Stimulated activated CD8-positive, alpha-beta memory T cell treated with anti-CD3 and anti-CD28 coated beads, Interleukin-4, amount 100 ng/mL, for 24 hours (primary cell): Measurements from ENCODE around the gene PRR19.

Experiments used
- DNase-seq: peaks from one replicate; pipeline ENCODE4 v3.0.0-alpha.2; 2020; ENCODE audit warnings: low read depth

The PRR19 gene

GRCh38 chr19:42283188-42284065 lies 18.5 kb upstream of the PRR19 start:
- DNase-seq: peak; percentile 95

DNA sequence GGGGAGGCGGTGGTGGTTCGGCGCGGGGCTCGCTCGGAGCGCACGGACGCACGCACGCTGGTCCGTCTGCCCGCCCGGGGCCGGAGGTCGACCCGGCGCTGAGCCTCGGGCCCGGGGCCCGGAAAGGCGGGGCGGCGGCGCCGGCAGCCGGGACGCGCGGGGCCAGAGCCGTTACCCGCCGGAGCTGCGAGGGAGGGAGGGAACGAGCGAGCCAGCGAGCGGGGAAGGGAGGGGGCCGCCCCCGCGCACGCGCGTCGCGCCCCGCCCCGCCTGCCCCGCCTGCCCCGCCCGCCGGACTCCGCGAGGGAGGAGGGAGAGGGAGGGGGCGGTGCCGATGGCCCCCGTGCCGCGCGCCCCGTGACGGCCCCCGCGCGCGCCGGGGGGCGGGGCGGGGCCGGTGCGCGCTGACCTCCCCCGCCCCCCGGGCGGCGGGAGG lies 17.8 kb upstream of the PRR19 start:
- DNase-seq: peak; percentile 57

GRCh38 chr19:42284591-42285341 lies 17.2 kb upstream of the PRR19 start:
- DNase-seq: no peak

DNA sequence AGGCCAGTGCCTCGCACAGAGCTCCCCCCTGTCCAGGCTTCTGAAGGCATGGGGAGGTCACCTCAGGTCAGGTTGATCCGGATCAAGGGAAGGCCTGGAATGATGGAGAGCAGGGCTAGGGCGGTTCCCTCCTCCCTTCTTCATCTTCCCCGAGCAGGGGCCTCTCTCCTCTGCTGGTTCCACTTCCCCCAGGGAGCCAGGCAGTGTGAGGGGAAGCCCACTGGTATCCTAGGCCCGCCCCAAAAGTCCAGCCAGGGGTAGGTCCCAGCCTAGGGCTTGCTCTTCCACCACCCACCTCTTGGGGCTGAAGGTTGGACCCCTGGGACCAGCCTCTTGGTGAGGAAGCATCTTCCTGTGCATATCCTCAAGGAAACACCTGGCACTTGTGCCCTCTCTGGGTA lies 16.4 kb upstream of the PRR19 start:
- no peak for DNase-seq

DNA sequence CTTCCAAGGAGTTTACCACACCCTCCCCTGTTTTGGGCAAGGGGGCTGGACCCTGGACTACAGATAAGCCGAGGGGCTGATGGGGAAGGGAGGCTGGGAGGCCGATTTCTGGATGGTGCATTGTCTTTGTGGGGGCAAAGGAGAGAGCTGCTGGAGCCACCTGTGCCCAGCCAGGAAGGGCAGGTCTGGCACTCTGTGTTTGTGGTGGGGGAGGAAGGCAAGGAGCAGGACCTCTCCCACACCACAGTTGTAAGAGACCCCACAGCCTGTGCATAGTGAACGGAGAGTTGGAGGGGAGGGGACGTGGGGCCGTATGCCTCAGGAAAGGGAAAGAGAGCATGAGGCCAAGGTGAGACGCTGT lies 16.0 kb upstream of the PRR19 start:
- no peak for DNase-seq

DNA sequence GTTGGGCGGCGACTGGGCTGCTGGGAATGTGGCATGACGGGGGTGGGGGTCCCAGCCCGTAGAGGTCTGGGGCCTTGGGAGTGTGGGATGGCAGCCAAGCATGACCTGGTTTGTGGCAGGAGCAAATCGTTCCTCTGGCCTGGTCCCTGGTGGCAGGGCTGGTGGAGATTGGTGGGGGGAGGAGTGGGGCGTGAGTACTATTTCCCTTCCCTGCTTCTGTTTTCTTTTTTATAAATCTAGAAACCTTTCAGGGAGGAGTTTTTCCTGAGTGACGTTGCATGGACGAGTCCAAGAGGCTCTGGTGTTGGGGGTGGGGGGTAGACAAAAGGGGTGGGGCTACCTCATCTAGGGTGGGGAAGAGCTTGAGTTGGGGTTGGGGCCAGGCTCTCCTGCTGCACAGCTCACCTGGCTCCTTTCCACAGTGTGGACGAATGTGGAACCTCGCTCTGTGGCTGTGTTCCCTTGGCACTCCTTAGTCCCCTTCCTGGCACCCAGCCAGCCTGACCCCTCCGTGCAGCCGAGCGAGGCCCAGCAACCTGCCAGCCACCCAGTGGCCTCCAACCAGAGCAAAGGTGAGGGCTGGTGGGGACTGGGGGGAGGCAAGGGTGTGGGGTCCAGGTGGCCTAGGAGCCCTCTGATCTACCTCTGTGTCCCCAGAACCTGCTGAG lies 15.4 kb upstream of the PRR19 start:
- DNase-seq: no peak

DNA sequence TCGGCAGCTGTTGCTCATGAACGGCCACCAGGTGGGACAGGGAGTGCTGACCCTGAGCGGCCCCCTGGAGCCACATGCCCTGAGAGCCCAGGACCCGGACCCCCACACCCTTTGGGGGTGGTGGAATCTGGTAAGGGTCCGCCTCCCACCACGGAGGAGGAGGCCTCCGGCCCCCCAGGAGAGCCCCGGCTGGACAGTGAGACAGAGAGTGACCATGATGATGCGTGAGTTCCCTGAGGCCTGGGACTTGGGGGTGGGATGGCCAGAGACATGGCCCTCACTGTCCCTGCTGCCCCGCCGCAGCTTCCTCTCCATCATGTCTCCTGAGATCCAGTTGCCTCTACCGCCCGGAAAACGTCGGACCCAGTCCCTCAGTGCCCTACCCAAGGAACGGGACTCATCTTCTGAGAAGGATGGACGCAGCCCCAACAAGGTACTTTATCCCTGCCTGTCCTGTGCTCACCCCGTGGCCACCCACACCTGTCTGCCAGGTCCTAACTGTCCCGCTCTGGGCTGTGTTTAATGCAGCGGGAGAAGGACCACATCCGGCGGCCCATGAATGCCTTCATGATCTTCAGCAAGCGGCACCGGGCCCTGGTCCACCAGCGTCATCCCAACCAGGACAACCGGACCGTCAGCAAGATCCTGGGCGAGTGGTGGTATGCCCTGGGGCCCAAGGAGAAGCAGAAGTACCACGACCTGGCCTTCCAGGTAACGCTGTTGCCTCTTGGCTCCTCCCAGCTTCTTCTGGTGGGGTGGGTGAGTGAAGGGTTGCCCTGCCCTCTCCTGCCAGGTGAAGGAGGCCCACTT lies 14.7 kb upstream of the PRR19 start:
- no peak for DNase-seq

GRCh38 chr19:42287827-42288107 lies 14.2 kb upstream of the PRR19 start:
- DNase-seq: no peak

GRCh38 chr19:42288387-42288786 lies 13.5 kb upstream of the PRR19 start:
- DNase-seq: no peak

DNA sequence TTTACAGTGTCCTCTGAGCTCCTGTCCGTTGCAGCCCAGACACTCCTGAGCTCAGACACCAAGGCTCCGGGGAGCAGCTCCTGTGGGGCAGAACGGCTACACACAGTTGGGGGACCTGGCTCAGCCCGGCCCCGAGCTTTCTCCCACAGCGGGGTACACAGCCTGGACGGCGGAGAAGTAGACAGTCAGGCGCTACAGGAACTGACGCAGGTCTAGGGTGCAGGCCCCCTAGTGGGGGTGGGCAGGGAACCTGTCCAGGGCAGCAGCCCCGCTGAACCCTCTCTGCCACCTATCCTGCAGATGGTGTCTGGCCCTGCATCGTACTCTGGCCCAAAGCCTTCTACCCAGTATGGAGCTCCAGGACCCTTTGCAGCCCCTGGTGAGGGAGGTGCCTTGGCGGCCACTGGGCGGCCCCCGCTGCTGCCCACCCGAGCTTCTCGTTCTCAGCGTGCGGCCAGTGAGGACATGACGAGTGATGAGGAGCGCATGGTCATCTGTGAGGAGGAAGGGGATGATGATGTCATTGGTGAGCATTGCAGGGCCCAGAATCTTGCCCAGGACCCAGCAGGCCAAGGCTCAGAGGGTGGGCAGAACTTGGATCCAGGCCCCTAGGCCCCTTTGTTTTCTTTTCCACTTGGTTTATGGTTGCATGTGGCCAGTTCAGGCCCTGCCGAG lies 12.9 kb upstream of the PRR19 start:
- no peak for DNase-seq

DNA sequence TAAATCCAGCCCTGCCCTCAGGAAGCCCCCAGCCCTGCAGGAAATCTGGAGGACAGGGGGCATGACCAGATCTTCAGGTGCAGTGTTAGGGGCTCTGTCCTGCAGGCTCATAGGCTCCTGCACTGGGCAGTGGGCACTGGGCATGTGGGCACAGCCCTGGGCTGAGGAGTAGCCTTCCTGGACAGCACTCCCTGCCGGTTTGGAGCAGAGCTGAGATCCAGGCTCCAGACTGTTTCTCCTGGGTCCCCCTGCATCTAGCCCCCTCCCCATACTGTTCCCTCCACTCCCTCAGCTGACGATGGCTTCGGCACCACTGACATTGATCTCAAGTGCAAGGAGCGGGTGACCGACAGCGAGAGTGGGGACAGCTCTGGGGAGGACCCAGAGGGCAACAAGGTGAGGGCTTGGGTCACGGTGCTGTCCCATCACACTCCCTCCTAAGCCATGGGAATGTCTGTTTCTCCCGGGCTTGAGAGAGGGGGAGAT lies 12.3 kb upstream of the PRR19 start:
- DNase-seq: no peak

DNA sequence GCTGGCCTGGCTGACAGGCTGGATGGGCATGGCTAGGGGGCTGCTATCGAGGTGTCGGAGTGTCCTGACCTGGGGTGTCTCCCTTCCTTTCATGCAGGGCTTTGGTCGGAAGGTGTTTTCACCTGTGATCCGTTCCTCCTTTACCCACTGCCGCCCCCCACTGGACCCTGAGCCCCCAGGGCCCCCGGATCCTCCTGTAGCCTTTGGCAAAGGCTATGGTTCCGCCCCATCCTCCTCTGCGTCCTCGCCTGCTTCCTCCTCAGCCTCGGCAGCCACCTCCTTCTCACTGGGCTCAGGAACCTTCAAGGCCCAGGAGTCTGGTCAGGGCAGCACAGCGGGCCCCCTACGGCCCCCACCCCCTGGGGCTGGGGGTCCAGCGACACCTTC lies 11.8 kb upstream of the PRR19 start:
- DNase-seq: no peak

- DNase-seq: peak; percentile 50
Observed at GRCh38 chr19:42290523-42291434, 11.2 kb upstream of the PRR19 start.

DNA sequence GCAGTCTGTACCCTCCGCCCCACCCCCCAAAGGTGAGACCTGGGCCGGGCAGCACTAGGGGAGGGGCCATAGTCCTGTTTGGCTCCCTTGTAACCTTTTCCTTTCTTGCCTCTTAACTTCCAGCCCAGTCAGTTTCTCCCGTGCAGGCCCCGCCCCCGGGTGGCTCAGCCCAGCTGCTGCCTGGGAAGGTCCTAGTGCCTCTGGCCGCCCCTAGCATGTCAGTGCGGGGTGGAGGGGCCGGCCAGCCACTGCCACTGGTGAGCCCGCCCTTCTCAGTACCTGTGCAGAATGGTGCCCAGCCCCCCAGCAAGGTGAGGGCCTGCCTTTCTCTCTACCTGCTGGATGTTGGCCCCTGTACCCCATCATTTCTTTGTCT lies 10.5 kb upstream of the PRR19 start:
- no peak for DNase-seq

DNA sequence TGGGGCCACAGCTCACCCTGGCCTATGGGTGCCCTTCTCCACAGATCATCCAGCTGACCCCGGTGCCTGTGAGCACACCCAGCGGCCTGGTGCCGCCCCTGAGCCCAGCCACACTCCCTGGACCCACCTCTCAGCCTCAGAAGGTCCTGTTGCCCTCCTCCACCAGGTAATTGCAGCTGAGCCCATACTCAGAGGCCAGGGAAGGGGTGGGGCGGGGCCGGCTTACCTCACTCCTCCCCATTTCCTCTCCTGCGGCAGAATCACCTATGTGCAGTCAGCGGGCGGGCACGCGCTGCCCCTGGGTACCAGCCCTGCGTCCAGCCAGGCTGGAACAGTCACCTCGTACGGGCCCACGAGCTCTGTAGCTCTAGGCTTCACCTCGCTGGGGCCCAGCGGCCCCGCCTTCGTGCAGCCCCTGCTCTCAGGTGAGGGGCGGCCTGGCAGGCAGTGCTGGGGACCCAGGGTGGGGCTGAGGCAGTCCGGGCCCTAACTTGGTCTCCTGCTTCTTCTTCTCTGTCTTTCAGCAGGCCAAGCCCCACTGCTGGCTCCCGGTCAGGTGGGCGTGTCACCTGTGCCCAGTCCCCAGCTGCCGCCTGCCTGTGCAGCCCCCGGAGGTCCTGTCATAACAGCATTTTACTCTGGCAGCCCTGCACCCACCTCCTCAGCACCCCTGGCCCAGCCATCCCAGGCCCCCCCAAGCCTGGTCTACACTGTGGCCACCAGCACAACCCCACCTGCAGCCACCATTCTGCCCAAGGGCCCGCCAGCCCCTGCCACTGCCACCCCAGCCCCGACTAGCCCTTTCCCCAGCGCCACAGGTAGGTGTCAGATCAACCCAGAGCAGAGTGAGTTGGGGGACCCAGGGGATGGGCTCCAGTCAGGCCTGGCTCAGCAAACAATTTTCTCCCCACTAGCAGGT lies 9.6 kb upstream of the PRR19 start:
- no peak for DNase-seq

DNA sequence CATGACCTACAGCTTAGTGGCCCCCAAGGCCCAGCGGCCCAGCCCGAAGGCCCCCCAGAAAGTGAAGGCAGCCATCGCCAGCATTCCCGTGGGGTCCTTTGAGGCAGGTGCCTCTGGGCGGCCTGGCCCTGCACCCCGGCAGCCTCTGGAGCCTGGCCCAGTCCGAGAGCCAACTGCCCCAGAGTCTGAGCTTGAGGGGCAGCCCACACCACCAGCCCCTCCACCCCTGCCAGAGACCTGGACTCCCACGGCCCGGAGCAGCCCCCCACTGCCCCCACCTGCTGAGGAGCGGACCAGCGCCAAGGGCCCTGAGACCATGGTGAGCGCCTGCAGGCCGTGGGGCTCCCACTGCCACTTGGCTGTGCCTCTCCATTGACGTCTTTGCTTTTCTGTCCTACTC lies 9.0 kb upstream of the PRR19 start:
- no peak for DNase-seq

- no peak for DNase-seq
Observed at GRCh38 chr19:42293540-42293939, 8.4 kb upstream of the PRR19 start.

GRCh38 chr19:42293948-42294347 lies 8.0 kb upstream of the PRR19 start:
- DNase-seq: no peak

DNA sequence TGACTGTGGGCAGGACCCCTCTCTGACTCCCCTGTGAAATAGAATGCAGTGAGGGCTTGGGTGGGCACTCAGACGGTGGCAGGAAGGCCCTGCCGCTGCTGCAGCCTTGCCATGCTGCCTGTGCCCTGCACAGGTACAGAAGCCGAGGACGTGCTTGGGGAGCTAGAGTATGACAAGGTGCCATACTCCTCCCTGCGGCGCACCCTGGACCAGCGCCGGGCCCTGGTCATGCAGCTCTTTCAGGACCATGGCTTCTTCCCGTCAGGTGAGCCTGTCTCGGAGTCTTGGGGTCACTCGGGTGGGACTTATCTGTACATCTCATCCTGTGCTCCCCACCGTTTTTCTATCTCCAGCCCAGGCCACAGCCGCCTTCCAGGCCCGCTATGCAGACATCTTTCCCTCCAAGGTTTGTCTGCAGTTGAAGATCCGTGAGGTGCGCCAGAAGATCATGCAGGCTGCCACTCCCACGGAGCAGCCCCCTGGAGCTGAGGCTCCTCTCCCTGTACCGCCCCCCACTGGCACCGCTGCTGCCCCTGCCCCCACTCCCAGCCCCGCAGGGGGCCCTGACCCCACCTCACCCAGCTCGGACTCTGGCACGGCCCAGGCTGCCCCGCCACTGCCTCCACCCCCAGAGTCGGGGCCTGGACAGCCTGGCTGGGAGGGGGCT lies 7.3 kb upstream of the PRR19 start:
- DNase-seq: no peak
